HG03025 (cell line): ENCODE results near the gene PRKG1.
"Not testable (repeated sequence)": the region's sequence is repeated elsewhere in the genome, so short reads cannot be mapped to it uniquely, and the experiment has no call there.

ENCODE experiments used
- ATAC-seq: cut with Tn5 transposase; IDR thresholded peaks from one replicate; pipeline ENCODE4 v1.9.1; 2021; ENCODE audit warnings: mild to moderate bottlenecking, moderate library complexity; ENCODE audit not compliant: unreplicated experiment, low FRiP score

PRKG1 gene

DNA sequence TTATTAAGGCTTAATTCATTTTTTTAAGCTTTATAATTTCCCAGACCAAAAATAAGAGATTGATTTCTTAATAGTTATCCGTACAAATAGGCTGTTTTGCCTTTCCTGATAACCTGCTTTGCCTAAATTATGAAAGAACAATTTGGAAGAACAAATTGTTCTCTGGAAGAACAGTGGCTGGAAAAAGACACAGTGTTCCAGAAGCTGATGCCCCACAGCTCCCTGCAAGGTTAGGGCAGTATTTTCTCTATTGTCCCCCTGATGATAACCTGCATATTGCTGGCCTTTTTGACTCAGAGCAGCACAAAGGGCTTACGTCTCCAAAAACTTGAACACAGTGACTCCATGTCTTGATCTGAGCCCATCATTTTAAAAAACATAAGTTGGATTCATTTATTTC, 473.7 kb downstream of the PRKG1 start:
- no peak for ATAC-seq

DNA sequence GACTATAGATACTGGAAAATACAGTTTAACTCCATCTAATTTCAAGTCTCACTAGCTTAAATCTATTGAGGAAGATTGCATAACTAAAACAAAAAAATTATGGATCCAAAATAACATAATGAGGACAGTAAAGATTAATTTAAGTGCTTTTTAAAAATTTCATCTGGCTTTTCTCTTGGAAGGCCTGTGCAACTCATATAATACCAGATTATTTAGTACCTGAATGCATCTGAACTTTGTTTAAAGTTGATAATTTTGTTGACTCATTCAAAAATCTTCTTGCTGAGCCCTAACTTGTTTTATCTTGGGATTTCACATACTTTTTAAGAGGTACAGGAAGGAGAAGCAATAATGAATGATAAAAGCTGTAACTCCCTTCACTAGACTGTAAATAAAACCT, 478.6 kb downstream of the PRKG1 start:
- no peak for ATAC-seq

DNA sequence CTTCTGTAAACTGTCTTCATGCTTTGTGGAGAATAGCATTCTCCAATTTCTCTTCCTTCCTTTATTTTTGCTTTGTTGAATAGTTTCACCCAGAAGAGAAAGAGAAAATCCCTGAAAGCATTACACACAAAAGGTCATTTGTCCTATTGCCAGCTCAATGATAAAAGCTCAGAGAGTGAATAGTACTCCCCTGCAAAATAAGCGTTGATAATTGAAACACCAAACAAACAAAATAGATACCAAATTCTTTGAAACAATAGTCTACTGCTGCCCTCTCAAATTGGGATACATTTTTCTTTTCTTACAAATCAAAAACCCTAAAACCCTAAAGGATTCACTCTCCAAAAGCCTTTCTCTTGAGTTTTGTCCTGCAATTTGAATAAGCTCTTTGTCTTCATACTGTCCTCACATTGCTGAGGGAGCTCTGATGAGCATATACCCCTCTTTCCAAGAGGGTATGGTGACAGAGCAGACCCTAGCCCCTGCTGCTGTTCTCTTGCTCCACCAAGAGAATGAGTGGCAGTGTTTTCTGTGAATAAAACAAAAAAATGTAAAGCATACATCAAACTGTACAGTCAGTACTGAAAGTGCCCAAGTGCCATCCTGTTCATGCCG, 490.7 kb downstream of the PRKG1 start:
- no peak for ATAC-seq

DNA sequence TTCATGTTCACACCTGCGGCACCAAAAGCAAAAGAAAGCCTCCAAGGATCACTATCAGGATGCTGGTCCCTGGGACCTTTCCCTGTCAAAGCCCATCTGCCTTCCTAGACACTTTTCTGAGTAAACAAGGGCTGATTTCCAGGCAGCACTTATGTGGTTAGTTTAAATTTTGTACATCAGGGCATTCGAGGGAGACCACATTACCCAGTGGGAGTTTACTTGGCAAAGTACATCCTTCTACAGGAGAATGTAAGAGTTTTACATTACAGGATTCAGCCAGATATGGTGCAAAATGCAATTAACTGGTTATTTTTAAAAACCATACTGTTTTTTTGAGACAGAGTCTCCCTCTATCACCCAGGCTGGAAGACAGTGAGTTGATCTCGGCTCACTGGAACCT, 493.0 kb downstream of the PRKG1 start:
- no peak for ATAC-seq

DNA sequence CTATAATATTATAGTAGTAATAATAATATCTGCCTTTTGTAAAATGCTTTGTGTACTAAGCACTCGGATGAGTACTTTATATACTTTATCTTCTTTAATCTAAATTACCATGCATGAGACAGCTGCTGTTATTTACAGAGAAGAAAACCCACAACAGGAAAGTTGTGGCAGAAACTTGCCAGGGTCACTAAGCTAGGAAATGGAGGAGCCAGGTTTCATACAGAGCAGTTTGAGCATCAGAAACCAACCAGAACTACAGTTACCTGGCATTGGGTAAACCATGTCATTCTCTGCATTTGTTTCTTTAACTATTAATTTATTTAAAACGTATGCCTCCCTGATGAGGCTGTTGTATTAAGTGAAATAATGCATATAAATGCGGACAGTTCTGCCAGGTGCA, 495.2 kb downstream of the PRKG1 start:
- ATAC-seq = no peak

DNA sequence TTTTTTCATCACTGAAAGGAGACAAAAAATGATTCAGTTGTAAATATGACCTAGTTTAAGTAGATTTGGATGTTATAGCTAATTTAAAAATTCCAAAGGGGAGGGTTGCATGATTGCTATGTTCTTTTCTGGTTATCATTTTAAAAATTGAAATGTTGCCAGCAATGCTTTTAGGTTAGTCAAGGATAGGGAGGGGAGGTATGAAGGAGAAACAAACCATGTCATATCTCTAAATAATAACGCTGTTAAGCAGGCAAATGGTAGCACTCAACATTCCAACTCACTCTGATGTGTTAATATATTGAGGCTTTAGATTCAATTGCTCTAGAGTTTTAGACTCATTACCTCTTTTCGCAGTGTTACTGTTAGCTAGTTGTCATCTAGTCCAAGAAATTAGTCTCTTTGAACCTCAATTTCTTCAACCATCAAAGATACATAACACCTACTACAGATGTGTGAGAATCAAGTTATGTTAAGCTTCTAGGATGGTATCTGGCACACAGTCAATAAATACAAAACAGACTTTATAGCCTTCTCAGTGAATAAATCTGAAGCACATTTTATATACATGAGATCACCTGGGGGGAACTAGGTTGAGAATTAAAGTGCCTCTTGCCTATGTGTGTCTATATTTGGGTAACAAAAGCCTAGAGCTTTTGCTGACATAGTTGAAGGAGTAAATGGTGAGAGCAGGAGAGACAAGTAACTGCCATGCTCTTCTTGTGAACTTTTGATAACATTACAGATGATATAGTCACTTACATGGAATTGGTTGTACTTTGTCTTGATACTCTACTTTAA, 500.2 kb downstream of the PRKG1 start:
- ATAC-seq = no peak

DNA sequence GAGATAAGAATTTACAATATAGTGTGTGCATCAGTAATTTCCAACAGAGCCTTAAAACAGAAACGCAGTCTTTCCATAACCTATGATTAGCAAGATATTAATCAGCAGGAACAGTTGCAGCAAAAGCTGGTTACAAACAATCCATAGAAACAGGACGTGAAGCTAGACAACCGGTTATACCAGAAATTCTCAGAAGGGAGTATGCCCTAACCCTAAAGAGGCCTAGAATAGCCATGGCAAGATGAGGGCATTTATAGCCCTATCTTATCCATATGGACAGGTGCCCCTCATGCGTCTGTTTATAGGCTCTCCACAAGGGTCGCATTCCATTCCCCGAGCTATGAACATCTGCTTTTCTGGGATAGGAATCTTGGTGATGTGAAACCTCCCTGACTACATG, 506.9 kb downstream of the PRKG1 start:
- ATAC-seq = not testable (repeated sequence)

DNA sequence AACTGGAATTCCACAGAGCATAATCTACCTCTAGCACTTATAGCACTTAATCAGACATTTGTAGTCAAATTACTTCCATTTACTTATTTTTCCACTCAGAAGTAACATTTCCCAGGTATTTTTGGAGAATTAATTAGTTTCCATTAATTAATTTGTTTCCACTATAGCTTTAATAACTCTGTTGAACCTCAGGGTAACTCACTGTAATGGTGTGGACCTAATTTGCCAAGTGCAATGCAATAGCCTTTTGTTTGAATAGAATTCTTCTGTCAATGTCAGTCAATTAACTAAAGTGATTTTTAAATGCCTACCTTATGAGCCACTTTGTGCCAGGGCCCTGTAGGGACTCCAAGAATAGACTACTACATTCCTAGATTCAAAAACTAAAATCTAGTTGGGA, 509.7 kb downstream of the PRKG1 start:
- ATAC-seq = no peak

DNA sequence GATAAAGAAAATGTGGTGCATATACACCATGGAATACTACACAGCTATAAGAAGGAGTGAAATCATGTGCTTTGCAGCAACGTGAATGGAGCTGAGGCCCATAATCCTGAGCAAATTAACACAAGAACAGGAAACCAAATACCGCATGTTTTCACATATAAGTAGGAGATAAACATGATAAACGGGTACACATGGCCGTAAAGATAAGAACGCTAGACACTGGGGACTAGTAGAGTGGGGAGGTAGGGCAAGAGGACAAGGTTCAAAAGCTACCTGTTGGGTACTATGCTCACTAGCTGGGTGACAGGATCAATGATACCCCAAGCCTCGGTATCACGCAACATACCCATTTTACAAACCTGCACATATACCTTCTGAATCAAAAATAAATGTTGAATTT, 511.5 kb downstream of the PRKG1 start:
- no peak for ATAC-seq

DNA sequence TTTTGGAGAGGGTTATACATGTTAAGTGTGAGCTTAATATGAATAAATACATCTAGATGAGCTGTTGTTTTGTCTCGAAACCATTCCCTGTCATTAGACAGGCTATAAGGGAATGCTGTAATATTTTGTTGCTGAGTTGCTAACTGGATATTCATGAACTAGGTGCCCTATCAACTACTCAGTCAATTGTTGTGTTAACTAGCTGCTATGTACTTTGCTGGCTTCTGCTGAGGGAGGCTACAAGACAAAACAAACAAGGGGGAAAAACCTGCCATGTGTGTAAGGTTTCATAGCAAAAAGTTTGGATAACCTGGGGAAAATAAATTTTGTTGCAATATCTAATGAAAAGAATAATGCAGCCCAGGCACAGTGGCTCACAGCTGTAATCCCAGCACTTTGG, 514.7 kb downstream of the PRKG1 start:
- no peak for ATAC-seq

DNA sequence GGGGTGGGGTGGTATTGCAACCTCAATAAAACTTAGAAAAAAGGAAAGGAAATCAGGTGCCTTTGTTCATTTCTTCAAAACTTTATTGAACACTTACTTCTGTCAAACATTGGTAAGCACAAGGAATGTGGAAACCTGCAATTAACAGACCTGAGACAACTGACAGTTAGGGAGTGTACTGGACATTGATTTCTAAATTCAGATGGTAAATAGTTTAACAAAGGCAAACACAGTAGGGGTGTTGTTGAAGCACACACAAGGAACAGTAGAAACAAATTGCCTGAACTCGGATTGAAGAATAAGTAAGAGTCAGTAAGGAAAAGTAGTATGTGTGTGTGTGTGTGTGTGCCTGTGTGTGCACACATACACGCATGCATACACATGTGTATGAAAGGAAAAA, 516.5 kb downstream of the PRKG1 start:
- ATAC-seq = no peak

DNA sequence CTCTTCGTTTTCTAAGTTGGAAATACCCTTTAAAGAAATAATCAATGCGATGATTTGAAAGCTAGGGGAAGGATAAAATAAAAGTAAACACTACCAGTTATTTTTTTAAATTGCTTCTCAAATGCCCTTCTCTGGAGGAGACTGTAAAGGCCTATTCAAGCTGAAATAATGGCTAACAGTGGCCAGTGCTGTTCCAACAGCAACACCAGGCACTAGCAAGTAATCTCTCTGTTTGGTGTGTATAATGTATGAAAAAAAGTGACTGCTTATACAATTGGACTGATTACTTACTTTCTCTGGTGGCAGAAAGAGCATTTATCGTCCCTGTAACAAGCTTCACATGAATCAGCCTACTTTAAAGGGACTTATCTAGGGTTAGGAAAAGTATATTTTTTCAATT, 522.4 kb downstream of the PRKG1 start:
- no peak for ATAC-seq

DNA sequence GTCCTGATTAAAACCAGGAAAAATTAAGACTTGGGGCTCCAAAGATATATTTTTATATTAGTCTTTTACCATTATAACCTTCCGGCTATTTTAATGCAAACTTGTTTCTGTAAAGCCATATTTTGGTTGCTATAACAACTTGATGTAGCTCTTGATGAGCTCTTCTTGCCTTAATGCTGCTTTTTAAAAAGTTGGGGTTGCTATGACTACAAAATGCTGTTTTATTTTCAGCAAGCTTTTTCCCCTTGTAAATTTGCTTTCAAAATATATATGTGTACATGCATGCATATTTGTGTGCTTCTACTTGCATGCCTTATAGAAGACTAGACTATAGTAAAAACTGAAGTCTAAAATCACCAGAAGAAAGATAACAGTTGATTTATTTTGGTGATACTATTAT, 525.4 kb downstream of the PRKG1 start:
- ATAC-seq = no peak

DNA sequence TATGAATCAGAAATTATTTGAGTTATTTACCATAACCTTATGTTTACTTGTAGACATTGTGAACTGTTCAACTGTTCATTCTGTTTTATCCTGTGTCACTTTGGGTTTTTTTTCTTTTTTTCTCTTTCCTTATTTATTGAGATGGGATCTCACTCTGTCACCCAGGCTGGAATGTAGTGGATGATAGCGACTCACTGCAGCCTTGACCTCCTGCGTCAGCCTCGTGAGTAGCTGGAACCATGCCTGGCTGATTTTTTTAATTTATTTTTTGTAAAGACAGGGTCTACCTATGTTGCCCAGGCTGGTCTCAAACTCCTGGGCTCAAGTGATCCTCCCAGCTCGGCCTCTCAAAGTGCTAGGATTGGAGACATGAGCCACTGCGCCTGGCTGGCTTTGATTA, 528.0 kb downstream of the PRKG1 start:
- no peak for ATAC-seq

DNA sequence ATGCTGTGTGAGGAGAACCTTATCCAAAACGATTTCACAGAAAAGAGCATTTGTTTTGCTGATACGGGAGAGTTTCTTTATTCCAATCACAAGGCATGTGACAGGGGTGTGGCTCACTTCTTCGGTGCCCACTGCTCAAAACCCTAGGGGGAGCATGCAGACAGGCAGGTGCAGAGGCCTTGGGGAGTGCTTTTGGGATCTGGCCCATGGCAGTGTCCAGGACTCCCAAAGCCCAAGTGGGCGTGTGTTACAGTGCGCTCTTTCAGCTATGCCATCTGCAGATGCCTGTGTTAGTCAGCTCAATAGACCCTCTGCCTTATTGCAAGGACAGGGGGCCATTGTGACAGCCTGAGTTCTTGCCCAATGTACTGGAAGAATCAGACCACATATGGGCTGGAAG, 530.3 kb downstream of the PRKG1 start:
- no peak for ATAC-seq

DNA sequence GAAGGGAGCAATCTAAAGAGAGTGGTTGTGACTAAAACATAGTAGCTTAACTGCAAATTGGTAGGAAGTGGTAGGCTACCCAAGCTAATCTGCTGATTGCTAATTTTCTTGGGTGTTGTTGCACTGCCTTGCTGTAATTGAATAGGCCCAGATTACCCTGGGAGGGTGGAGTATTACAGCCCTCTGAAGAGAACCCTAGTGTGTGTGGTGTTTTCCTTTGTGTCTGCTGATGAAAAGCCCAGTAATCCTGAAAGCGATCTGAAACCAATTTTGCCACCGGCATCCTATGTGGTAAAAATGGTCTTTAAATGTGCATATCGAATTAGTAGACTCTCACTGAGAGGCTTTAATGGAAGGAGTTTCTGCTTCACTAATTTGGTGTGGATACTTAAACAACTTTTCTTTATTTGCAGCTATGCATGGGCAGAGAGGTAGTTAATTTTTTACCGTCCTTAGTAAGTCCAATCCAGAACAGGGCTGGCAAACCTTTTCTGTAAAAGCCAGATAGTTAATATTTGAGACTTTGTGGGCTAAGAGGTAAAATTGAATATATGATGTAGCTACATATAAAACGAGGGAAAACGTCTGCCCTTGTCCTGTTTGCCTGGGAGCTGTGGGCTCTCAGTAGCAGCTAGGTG, 532.7 kb downstream of the PRKG1 start:
- no peak for ATAC-seq

DNA sequence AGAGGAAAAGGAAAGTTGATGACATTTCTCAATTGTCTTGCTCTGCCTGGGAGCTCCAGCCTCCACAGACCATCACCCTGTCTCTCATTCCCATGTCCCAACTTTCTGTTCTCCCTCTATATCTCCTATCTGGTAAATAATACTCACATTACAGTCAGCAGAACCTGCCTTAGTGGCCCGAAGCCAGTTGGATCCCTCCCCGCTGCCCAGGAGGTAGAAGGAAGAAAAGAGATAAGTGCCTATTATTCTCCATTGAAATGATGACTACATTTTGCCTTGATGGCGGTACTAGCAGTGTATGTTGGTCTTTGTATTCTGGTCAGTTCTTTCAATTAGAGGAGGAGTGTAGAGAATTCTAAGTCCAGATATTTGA, 533.2 kb downstream of the PRKG1 start:
- ATAC-seq = no peak

DNA sequence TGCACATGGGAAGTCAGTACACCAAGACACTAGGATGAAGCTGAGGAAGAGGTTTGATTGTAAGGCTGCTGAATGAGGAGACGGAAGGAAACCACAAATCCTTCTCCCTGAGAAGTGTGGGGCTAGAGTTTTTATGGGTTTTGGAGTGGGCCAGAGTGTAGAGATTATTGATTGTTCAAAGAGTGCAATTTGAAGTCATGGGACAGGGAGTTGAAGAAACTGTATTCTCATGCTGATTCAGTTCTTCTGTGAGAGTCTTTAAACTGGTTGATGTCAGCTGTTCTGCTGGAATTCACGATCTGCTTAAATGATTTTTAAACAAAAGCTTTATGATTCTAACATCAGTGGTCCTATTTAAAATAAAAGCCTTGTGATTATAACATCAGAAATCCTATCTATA, 533.9 kb downstream of the PRKG1 start:
- no peak for ATAC-seq

DNA sequence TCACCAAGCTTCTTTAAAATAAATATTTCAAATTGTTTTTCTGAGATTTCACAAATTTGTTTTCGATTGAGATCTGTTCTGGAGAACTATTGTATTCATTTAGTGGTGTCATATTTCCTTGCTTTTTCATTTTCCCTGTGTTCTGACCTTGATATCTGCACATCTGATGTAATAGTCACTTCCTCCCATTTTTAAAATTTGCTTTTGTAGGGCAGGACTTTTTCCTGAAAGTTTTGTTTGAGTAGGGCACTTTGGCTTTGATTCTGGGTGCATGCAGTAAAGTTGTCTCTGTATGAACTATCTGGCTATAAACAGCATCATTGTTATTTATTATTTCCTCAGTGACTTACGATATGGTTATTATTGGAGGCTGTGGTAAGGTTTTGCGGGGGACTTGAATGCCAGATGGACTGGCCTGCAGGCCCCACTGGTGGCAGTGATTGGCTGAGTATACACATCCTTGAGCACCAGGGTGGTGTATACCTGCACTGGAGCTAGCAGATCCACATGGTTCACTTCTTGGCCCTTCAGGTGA, 541.5 kb downstream of the PRKG1 start:
- ATAC-seq = no peak

DNA sequence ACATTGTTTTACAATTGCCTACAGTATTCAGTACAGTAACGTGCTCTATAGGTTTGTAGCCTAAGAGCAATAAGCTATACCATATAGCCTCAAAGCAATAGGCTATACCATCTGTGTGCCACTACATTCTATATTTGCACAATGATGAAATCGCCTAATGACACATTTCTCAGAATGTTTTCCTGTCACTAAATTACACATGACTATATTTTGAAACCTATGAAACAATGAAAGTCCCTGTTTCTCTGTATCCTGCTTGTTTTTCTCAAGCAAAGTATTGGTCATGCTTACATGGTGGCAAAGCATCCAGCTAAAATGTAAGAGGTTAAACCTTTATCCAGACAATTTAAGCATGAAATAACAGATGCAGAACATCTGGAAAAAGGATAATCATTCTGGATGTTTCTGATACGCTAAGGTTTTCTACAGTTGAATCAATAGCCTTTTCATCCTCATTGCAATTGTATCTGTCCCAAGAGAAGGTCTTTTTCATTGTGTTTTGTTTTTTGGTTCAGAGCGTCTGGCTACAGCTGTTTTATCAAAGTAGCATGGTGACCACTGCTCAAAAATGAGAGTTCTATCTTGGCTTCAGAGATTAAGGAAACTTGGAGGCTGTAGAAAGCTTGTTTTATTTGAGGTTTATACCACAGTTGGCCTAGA, 543.4 kb downstream of the PRKG1 start:
- no peak for ATAC-seq

DNA sequence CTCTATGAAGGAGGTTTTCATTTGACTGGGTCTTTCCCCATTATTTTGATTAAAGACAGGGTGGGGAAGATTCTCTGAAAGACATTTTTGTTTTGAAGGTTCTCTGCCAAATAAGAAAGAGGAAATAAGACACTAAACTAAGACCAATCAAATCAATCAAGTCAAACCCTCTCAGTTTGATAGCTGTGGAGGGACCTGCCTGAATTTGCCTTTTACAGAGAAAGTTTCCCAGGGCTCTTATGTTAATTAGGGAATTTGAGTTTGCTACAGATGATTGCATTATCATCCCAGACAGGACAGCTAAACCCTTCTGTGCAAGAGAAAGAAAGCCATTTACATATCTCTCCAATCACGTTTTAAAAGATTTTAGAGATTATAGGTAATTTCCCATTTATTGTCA, 545.1 kb downstream of the PRKG1 start:
- no peak for ATAC-seq
